PC-3 (cell line): Measurements from ENCODE around the gene ASB13. TPM values are rescaled to one million over a fixed set of nuclear protein-coding genes. Genes with fewer than 3 reads are reported as not detected.

Source experiments
- ATAC-seq: fragments of 200-7000 bp; cut with Tn5 transposase; 2 replicates; pipeline ENCODE4 v1.9.1; 2020; ENCODE audit warnings: mild to moderate bottlenecking, moderate library complexity
- BruUV-seq: library from RNA; stranded (reverse); fragments of 400-500 nt; replicated peaks from 2 replicates; lab custom pipeline; 2021; lab: Mats Ljungman, UMichigan
- CTCF ChIA-PET: fragments of 300-600 bp; sonication (Branson Sonifier 250); formaldehyde crosslinking; loops from one replicate; lab custom pipeline; 2022; ENCODE audit warnings: antibody characterized with exemption; lab: Charles Lee
- POLR2A ChIA-PET: fragments of 300-600 bp; sonication (Branson Sonifier 250); formaldehyde crosslinking; loops from one replicate; lab custom pipeline; 2022; ENCODE audit warnings: antibody characterized with exemption; ENCODE audit not compliant: unreplicated experiment; lab: Charles Lee
- DNase-seq: peaks from one replicate; pipeline ENCODE4 v3.0.0-alpha.2; 2015
- H2AFZ ChIP-seq: fragments of 300-600 bp; sonication (generic); 2 replicates; pipeline ENCODE4 v1.6.0; 2016; ENCODE audit warnings: antibody characterized with exemption, low read length
- H3F3A ChIP-seq: fragments of 300-600 bp; sonication (generic); one replicate; pipeline ENCODE4 v1.6.0; 2017; ENCODE audit warnings: antibody characterized with exemption, low read length, control low read depth, mild to moderate bottlenecking; ENCODE audit not compliant: unreplicated experiment
- H3K27ac ChIP-seq: fragments of 300-600 bp; sonication (generic); 2 replicates; pipeline ENCODE4 v1.5.1; 2016; ENCODE audit warnings: mild to moderate bottlenecking, low read length
- H3K27me3 ChIP-seq: fragments of 300-600 bp; sonication (generic); 2 replicates; pipeline ENCODE4 v1.6.1; 2016; ENCODE audit warnings: low read length, mixed read lengths
- H3K36me3 ChIP-seq: fragments of 300-600 bp; sonication (generic); 2 replicates; pipeline ENCODE4 v1.6.1; 2016; ENCODE audit warnings: low read depth, mixed run types, low read length, mixed read lengths
- H3K4me1 ChIP-seq: fragments of 300-600 bp; sonication (generic); 2 replicates; pipeline ENCODE4 v1.5.1; 2016; ENCODE audit warnings: low read length; ENCODE audit not compliant: insufficient read depth
- H3K4me2 ChIP-seq: fragments of 300-600 bp; sonication (generic); 2 replicates; pipeline ENCODE4 v1.6.0; 2016; ENCODE audit warnings: low read length
- H3K4me3 ChIP-seq: fragments of 300-600 bp; sonication (generic); 2 replicates; pipeline ENCODE4 v1.5.1; 2016; ENCODE audit warnings: mild to moderate bottlenecking, low read length, mixed read lengths
- H3K79me2 ChIP-seq: fragments of 300-600 bp; sonication (generic); 2 replicates; pipeline ENCODE4 v1.6.1; 2017; ENCODE audit warnings: low read length, mixed read lengths
- H3K9ac ChIP-seq: fragments of 300-600 bp; sonication (generic); 2 replicates; pipeline ENCODE4 v1.6.0; 2016; ENCODE audit warnings: mild to moderate bottlenecking, low read length
- H3K9me2 ChIP-seq: fragments of 300-600 bp; sonication (generic); replicated peaks from 2 replicates; pipeline ENCODE4 v1.6.1; 2016; ENCODE audit warnings: mixed run types, low read length, mixed read lengths
- H3K9me3 ChIP-seq: fragments of 300-600 bp; sonication (generic); 2 replicates; pipeline ENCODE4 v1.6.1; 2016; ENCODE audit warnings: low read length, mixed read lengths
- H4K20me1 ChIP-seq: fragments of 300-600 bp; sonication (generic); 2 replicates; pipeline ENCODE4 v1.6.1; 2016; ENCODE audit warnings: low read length, mixed read lengths
- EZH2 ChIP-seq: fragments of 300-600 bp; sonication (generic); IDR thresholded peaks from one replicate; pipeline ENCODE4 v1.6.1; 2017; ENCODE audit warnings: antibody characterized with exemption, mild to moderate bottlenecking, low read length; ENCODE audit not compliant: unreplicated experiment
- EZH2phosphoT487 ChIP-seq: fragments of 300-600 bp; sonication (generic); IDR thresholded peaks from 2 replicates; pipeline ENCODE4 v1.6.1; 2018; ENCODE audit warnings: mild to moderate bottlenecking, antibody characterized with exemption, low read length, borderline replicate concordance
- intact Hi-C: fragments of 100-400 bp; cut with micrococcal nuclease; formaldehyde crosslinking; loops from 2 replicates; pipeline ENCODE4 v1.9.0; 2023
- total RNA-seq: library from RNA; depleted of rRNA; stranded (reverse); fragments of >200 nt; gene quantifications from 2 replicates; pipeline ENCODE4 v1.2.3, GENCODE V29; 2014
- TF ChIP-seq, protein P1 (sequence below): fragments of 300-600 bp; sonication (generic); conservative IDR thresholded peaks from 2 replicates; pipeline ENCODE4 v1.5.1; 2017; ENCODE audit warnings: antibody characterized with exemption, low read depth, mild to moderate bottlenecking, low read length

Gene ASB13
- total RNA-seq, 1 experiment from 2014 or later, result 6.6 TPM

DNA sequence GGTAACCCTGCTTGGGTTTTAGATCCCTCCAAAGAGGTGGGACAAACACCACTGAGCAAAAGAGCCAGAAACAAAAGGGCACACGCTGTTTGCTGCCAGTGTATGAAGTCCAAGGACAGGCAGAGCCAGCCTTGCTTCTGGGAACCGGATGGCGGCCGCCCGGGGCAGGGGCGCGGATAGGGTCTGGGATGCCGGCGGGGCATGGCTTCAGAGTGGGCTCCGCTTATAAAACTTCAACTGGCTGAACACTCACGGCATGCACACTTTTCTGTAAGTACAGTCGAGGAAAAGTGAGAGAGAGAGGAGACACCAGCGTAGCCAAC is 62.6 kb downstream of the ASB13 start:
- Histone ChIP-seq H3K4me3 (no peak overlapping the region), H3K27me3 (no peaks in the 10 kb centered on the region), H3K27ac (no peak overlapping the region), H3K79me2 (peaks cover 10% of the 10 kb centered on the region), H3F3A (no peaks in the 10 kb centered on the region), H4K20me1 (no peaks in the 10 kb centered on the region), H3K9ac (no peak overlapping the region), H3K36me3 (no peaks in the 10 kb centered on the region), H3K9me2 (no peaks in the 10 kb centered on the region), H2AFZ (no peak overlapping the region), H3K9me3 (no peaks in the 10 kb centered on the region), H3K4me1 (peaks cover 5% of the 10 kb centered on the region), H3K4me2 (no peak overlapping the region)
- CTCF ChIA-PET, result no interaction called here
- no TSS peak for BruUV-seq
- TF ChIP-seq EZH2 (no peak), EZH2phosphoT487 (no peak)
- TF ChIP-seq, protein P1, sequence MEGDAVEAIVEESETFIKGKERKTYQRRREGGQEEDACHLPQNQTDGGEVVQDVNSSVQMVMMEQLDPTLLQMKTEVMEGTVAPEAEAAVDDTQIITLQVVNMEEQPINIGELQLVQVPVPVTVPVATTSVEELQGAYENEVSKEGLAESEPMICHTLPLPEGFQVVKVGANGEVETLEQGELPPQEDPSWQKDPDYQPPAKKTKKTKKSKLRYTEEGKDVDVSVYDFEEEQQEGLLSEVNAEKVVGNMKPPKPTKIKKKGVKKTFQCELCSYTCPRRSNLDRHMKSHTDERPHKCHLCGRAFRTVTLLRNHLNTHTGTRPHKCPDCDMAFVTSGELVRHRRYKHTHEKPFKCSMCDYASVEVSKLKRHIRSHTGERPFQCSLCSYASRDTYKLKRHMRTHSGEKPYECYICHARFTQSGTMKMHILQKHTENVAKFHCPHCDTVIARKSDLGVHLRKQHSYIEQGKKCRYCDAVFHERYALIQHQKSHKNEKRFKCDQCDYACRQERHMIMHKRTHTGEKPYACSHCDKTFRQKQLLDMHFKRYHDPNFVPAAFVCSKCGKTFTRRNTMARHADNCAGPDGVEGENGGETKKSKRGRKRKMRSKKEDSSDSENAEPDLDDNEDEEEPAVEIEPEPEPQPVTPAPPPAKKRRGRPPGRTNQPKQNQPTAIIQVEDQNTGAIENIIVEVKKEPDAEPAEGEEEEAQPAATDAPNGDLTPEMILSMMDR, result no peak
- intact Hi-C loops, result no loop called here
- POLR2A ChIA-PET, result no interaction called here
- ATAC-seq, result no peak
- DNase-seq, result no peak

DNA sequence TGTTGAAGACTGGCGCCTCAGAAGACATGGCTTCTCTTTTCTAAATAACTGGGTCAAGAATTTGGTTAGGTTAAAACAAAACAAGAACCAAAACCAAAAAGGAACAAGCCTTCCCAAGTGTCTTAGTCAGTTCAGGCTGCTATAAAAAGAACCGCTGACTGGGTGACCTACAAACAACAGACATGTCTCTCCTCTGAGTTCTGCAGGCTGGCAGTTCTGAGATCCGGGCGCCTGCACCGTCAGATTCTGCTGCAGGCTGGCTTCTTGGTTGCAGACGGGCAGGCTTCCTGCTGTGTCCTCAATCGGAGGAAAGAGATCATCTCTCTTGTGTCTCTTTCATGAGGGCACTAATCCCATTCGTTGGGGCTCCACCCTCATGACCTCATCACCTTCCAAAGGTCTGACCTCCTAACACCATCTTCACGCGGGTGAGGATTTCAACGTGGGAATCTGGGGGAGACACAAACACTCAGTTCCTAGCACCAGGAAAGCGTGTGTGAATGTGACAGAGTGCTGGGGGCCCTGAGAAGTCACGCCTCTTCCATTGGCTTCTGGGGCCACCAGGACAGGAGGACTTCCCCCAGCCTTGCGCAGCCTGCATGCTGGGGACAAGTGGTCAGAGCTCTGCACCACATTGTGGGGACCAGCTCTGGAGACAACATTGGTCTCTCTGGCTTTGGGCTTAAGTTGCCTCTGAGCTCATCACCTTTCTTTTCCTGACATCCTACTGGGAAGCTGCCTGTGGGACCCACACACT is 63.1 kb downstream of the ASB13 start:
- Histone ChIP-seq H3K4me1 (no peaks in the 10 kb centered on the region; the same call in 1 of the 2 replicates), H3K27me3 (no peaks in the 10 kb centered on the region), H3K79me2 (0 out of 2 replicates have a peak, but pooled peaks cover 5% of the 10 kb centered on the region), H3K9me3 (no peaks in the 10 kb centered on the region), H3K9ac (no peak overlapping the region), H3F3A (no peaks in the 10 kb centered on the region), H3K4me3 (no peak overlapping the region), H3K36me3 (no peaks in the 10 kb centered on the region), H2AFZ (no peak overlapping the region), H3K27ac (no peak overlapping the region), H3K4me2 (no peak overlapping the region), H3K9me2 (no peaks in the 10 kb centered on the region), H4K20me1 (no peaks in the 10 kb centered on the region)
- POLR2A ChIA-PET, result no interaction called here
- intact Hi-C loops, result no loop called here
- no TSS peak for BruUV-seq
- CTCF ChIA-PET, result no interaction called here
- DNase-seq (no peak), ATAC-seq (no peak)
- TF ChIP-seq EZH2 (no peak), EZH2phosphoT487 (no peak)
- TF ChIP-seq, protein P1, result no peak

DNA sequence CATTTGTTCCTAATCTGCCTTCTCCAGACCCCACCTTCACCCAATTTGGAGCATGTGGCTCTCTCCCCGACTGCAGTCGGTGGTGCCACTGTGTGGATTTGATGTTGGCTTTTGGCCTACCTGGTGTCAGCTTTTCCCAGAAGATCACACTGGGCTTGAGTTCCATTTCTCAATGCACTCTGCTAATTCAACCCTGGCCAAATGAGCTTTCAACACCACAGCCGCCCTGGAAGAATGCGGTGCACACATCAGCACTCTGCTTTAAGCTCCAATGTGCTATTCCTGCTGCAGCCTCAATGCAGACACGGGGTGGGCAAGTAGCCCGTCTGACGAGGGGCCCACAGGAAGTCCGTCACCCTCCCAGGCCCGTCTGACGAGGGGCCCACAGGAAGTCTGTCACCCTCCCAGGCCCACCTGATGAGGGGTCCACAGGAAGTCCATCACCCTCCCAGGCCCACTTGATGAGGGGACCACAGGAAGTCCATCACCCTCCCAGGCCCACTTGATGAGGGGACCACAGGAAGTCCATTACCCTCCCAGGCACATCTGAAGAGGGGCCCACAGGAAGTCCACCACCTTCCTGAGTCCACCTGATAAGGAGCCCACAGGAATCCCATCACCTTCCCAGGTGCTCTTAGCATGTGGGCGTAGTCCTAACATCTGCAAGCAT is 64.4 kb downstream of the ASB13 start:
- Histone ChIP-seq H3K27me3 (no peaks in the 10 kb centered on the region), H3K9me3 (no peaks in the 10 kb centered on the region), H3K4me1 (peaks cover 7% of the 10 kb centered on the region), H4K20me1 (no peaks in the 10 kb centered on the region), H3K4me3 (no peak overlapping the region), H3K36me3 (no peaks in the 10 kb centered on the region), H3K79me2 (no peaks in the 10 kb centered on the region), H2AFZ (no peak overlapping the region), H3K27ac (no peak overlapping the region), H3K9me2 (no peaks in the 10 kb centered on the region), H3F3A (no peaks in the 10 kb centered on the region), H3K4me2 (no peak overlapping the region), H3K9ac (no peak overlapping the region)
- no peak for DNase-seq
- ChIA-PET POLR2A (no interaction called here), CTCF (no interaction called here)
- ATAC-seq, result no peak
- intact Hi-C loops, result no loop called here
- TF ChIP-seq EZH2 (no peak), EZH2phosphoT487 (no peak)
- TF ChIP-seq, protein P1, result no peak
- BruUV-seq, result no TSS peak
